GM10266 (cell line): ENCODE results near the gene SCGB1A1.

Source experiments
- DNase-seq: peaks from one replicate; pipeline ENCODE4 v3.0.0; 2012; ENCODE audit errors: extremely low spot score
- TF ChIP-seq, protein P1 (sequence below): IDR thresholded peaks from 2 replicates; pipeline ENCODE4 v1.5.1; 2012; ENCODE audit warnings: mild to moderate bottlenecking, low read depth; ENCODE audit not compliant: control insufficient read depth, insufficient read depth; ENCODE audit errors: missing control alignments

The SCGB1A1 gene

DNA sequence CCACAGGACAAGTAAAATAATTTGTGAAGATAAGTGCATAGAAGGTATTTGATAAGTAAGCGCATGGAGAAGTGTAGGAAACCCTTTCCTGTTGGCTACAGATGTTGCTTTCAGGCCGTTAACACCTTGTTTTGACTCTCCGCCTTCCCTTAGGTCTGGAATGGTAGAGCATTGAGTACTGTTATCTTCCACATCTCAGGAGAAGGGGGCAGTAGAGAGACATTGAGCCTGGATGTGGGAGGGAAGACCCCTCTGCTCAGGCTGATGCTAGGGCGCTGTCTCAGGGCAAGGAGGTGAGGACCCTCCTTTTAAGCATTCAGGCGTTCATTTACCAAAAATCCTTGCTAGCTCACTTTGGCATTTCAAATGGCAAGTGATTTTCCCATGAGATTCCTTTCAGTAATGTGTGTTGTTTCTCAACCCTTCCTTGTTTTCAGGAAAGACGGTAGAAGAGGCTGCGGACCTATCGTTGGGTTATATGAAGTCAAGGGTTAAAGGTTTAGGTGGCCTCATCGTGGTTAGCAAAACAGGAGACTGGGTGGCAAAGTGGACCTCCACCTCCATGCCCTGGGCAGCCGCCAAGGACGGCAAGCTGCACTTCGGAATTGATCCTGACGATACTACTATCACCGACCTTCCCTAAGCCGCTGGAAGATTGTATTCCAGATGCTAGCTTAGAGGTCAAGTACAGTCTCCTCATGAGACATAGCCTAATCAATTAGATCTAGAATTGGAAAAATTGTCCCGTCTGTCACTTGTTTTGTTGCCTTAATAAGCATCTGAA, 27.0 kb upstream of the SCGB1A1 start:
- TF ChIP-seq, protein P1, sequence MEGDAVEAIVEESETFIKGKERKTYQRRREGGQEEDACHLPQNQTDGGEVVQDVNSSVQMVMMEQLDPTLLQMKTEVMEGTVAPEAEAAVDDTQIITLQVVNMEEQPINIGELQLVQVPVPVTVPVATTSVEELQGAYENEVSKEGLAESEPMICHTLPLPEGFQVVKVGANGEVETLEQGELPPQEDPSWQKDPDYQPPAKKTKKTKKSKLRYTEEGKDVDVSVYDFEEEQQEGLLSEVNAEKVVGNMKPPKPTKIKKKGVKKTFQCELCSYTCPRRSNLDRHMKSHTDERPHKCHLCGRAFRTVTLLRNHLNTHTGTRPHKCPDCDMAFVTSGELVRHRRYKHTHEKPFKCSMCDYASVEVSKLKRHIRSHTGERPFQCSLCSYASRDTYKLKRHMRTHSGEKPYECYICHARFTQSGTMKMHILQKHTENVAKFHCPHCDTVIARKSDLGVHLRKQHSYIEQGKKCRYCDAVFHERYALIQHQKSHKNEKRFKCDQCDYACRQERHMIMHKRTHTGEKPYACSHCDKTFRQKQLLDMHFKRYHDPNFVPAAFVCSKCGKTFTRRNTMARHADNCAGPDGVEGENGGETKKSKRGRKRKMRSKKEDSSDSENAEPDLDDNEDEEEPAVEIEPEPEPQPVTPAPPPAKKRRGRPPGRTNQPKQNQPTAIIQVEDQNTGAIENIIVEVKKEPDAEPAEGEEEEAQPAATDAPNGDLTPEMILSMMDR = no peak
- no peak for DNase-seq

DNA sequence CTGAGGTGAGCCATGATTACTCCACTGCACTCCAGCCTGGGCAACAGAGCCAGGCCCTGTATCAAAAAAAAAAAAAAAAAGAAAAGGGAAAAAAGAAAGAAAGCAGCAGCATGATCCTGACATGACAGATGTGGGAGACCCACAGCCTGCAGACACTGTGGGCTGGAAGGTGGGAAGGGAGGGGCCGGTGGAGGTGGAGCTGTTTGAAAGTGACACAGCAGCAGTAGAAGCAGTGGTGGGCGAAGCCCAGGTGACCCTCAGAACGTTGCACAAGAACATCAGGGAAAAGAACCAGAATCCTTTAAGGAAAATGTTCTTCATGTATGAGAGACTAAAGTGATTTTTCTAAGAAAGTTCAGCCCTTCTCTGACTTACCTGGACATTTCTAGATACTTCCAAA, 26.3 kb upstream of the SCGB1A1 start:
- TF ChIP-seq, protein P1 = no peak
- DNase-seq = no peak

DNA sequence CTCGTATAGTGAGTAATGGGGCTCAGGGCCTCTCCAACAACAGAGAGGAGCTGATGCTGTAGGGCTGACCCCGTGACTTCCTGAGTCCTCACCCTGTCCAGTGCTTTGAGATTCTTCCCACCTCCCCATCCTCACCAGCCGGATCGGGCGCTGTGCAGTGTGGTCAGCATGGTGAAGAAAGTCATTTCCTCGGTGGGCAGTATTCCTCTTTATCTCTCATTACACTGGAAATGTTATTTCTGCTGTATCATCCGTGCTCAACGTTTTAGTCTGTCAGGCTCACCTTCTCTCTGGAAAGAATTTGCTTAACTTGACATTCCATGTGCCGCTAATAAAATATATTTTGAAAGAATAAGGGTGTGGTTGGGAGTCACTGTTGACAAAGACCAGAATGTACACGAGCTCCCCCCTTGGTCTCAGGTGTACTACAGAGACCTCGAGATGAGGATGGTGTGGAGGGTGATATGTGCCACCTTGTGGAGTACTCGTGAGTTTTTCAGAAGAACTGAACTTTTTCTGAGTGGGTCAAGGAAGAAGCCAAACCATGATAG, 25.7 kb upstream of the SCGB1A1 start:
- peak; percentile 36 for DNase-seq
- TF ChIP-seq, protein P1 = peak; percentile 36

DNA sequence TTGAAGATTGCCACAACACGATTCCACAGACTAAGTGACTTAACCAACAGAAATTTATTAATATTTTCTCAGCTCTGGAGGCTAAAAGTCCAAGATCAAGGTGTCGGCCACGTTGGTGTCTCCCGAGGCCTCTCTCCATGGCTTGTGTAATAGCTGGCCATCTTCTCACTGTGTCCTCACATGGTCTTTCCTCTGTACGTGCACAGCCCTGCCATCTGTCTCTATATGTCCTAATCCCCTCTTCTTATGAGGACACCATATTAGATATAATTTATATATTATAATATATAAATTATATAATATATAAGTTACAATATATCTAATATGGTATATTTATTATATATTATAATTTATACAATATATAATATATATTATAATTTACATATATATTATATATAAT, 25.1 kb upstream of the SCGB1A1 start:
- no peak for DNase-seq

DNA sequence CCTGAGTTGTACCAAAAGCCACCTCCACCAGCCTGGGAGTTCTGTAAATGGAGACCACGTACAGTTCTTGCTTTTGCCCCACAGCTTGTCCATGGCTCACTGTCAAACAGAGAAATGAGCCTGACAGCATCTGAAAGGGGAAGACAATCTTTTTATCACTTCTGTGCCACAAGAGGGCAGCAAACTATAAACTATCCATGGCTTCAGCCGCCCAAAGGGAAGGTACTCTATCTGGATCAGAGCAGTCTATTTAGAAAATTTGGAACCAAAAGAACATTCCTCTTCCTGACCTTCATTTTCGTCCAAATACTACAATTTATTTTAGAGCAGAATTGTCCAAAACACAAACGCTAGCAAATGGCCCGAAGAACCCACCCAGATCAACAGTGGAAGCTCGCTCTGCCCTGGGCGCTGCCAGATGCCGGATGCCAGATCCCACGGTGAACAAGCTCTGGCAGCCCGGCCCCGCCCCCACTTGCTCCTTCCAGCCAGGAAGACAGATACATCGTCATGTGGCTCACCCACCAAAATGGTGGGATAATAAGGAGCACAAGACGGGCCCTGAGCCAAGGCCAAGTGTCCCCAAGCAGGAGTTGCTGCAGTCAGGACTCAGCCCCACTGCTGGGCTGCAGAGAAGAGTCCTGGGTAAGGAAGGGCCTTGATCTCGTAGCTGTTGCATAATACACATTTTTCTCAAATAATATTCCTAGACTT, 23.9 kb upstream of the SCGB1A1 start:
- peak; percentile 80 for DNase-seq
- TF ChIP-seq, protein P1 = peak; percentile 73

More for the DNA sequence above, 25.1 kb upstream of the SCGB1A1 start:
- TF ChIP-seq, protein P1 = no peak

DNA sequence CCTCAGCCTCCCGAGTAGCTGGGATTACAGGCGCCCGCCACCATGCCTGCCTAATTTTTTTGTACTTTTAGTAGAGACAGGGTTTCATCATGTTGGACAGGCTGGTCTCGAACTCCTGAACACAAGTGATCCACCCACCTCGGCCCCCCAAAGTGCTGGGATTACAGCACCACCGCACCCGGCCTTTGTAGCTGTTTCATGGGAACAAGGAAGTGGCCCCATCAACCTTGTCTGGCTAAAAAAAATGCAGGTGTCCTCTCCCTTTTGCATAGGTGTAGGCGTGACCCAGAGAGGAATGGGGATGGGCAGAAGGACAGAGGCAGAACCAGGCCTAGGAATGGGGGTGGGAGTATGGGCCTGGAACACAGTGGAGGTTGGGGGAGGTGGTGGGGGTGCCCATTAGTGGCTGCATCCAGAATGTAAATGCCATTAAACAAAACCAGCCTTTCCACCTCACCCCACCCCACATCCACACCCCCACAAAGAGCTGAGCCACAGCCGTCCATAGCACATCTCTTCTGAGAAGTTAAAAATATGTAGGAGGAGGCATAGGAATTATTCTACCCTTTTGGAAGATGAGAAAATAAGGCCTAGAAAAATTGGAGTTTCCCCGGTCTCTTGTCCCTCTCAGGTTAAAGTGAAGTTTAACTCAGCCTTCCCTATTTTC, 22.8 kb upstream of the SCGB1A1 start:
- TF ChIP-seq, protein P1 = no peak
- no peak for DNase-seq
